CD4-positive, alpha-beta T cell (primary cell): ENCODE results near the gene COL17A1. TPM values are rescaled to one million over a fixed set of nuclear protein-coding genes. Genes with fewer than 3 reads are reported as not detected.

Experiments used
- ATAC-seq: fragments of 200-7000 bp; cut with Tn5 transposase; one replicate; pipeline ENCODE4 v1.10.0; 2022; ENCODE audit warnings: mild to moderate bottlenecking; ENCODE audit not compliant: poor library complexity
- CTCF ChIA-PET: fragments of 350-600 bp; sonication (Branson Sonifier 250); formaldehyde crosslinking; loops from one replicate; lab custom pipeline; 2021; ENCODE audit warnings: antibody characterized with exemption, inconsistent platforms; lab: Charles Lee
- POLR2A ChIA-PET: fragments of 350-600 bp; sonication (Branson Sonifier 250); formaldehyde crosslinking; loops from one replicate; lab custom pipeline; 2021; ENCODE audit warnings: antibody characterized with exemption, inconsistent platforms; lab: Charles Lee
- DNase-seq, 14 experiments: peaks; one replicate each; pipeline ENCODE4 v3.0.0-alpha.2; 2013 to 2020; ENCODE audit warnings: mixed read lengths in 2 of 14
- H3K27ac ChIP-seq, 2 donors: one replicate each; pipeline versions ENCODE4 v1.5.1 to v1.7.0; 2013; ENCODE audit warnings: low read length in 2 of 2, low read depth in 1 of 2, mild to moderate bottlenecking in 1 of 2
- H3K27me3 ChIP-seq, 2 experiments: 1 replicate in 1 of 2; 2 replicates in 1 of 2; pipeline versions ENCODE4 v1.6.1 to v1.7.0; 2013; ENCODE audit warnings: low read length in 2 of 2, control low read depth in 1 of 2, mild to moderate bottlenecking in 1 of 2, moderate library complexity in 1 of 2; ENCODE audit not compliant: insufficient read depth in 2 of 2, control insufficient read depth in 1 of 2
- H3K36me3 ChIP-seq: one replicate; pipeline ENCODE4 v1.6.1; 2013; ENCODE audit warnings: low read length, control low read depth; ENCODE audit not compliant: insufficient read depth
- H3K4me1 ChIP-seq: one replicate; pipeline ENCODE4 v1.6.1; 2013; ENCODE audit warnings: low read length, control low read depth; ENCODE audit not compliant: insufficient read depth
- H3K4me3 ChIP-seq: one replicate; pipeline ENCODE4 v1.5.1; 2013; ENCODE audit warnings: mild to moderate bottlenecking, low read length, moderate library complexity
- H3K9me3 ChIP-seq, 2 experiments: 1 replicate in 1 of 2; 2 replicates in 1 of 2; pipeline versions ENCODE4 v1.6.1 to v1.7.0; 2013; ENCODE audit warnings: low read length in 2 of 2, mild to moderate bottlenecking in 2 of 2, control low read depth in 1 of 2, moderate library complexity in 1 of 2; ENCODE audit not compliant: control insufficient read depth in 1 of 2, insufficient read depth in 1 of 2
- H3K27ac Mint-ChIP-seq: one replicate; pipeline ENCODE4 v1.8.0; 2020; ENCODE audit warnings: mixed read lengths
- H3K27me3 Mint-ChIP-seq: one replicate; pipeline ENCODE4 v1.8.0; 2021; ENCODE audit warnings: mixed read lengths
- H3K36me3 Mint-ChIP-seq: one replicate; pipeline ENCODE4 v1.8.0; 2021; ENCODE audit warnings: low read depth, mixed read lengths
- H3K4me1 Mint-ChIP-seq: one replicate; pipeline ENCODE4 v1.8.0; 2021; ENCODE audit warnings: low read depth, mixed read lengths
- H3K4me3 Mint-ChIP-seq: one replicate; pipeline ENCODE4 v1.8.0; 2020; ENCODE audit warnings: mild to moderate bottlenecking, mixed read lengths
- H3K9me3 Mint-ChIP-seq: one replicate; pipeline ENCODE4 v1.8.0; 2020; ENCODE audit warnings: mixed read lengths
- CTCF ChIP-seq: fragments of 200-600 bp; IDR thresholded peaks from one replicate; pipeline ENCODE4 v1.8.0; 2022; ENCODE audit warnings: antibody characterized with exemption, mild to moderate bottlenecking
- intact Hi-C, 2 experiments: fragments of 100-400 bp; cut with DNase I in 1 of 2; cut with micrococcal nuclease in 1 of 2; formaldehyde crosslinking; loops; one replicate each; pipeline versions ENCODE4 v1.15.1 to v1.9.0; 2023 to 2025; cut with DNase I, micrococcal nuclease
- total RNA-seq, 174 experiments: library from RNA in 2 of 174; stranded (reverse) in 2 of 174; gene quantifications; one replicate each; pipeline ENCODE4 v1.2.3 and lab custom pipeline; 2021 to 2026

The COL17A1 gene
- total RNA-seq, 2 experiments from 2014 or later, result not detected

DNA sequence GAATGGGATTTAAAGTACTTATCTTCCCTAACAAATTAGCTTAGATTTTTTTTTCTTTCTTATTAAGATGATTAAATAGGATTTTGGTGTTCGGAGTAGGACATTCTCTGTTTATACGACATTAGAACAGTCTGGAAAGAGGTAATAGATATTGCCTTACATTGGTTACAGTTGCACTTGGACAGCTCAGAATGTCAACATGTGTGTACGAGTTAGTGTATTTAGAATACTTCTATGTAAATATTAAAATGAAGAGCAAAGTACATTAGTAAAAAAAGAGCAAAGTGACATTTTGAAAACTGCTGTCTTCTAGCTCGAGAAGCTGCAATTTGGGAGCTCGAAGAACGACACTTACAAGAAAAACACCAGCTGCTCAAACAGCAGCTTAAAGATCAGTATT, 67.2 kb downstream of the COL17A1 start:
- peaks cover 89% of the 10 kb centered on the region for H3K36me3 Mint-ChIP-seq

GRCh38 chr10:104016661-104017060, 69.0 kb downstream of the COL17A1 start:
- Histone ChIP-seq H3K27ac (no peak overlapping the region), H3K4me3 (no peak overlapping the region), H3K4me1 (no peaks in the 10 kb centered on the region), H3K27me3 (no peaks in the 10 kb centered on the region), H3K36me3 (peaks cover 56% of the 10 kb centered on the region), H3K9me3 (no peaks in the 10 kb centered on the region)
- H3K27me3 Mint-ChIP-seq, result no peaks in the 10 kb centered on the region
- ATAC-seq (no peak), DNase-seq (no peak)
- H3K9me3 Mint-ChIP-seq, result no peaks in the 10 kb centered on the region
- no peaks in the 10 kb centered on the region for H3K4me1 Mint-ChIP-seq
- no peak for TF ChIP-seq CTCF
- no peak overlapping the region for H3K27ac Mint-ChIP-seq
- no peak overlapping the region for H3K4me3 Mint-ChIP-seq
- H3K36me3 Mint-ChIP-seq, result peaks cover 87% of the 10 kb centered on the region
- ChIA-PET POLR2A (no interaction called here), CTCF (interaction anchor here (2.1 kb wide), 1 partner anchor 128 kb away, joined by 6 read pairs; no protein-coding TSS in a partner anchor)
- intact Hi-C loops, result no loop called here

More for the DNA sequence above, 67.2 kb downstream of the COL17A1 start:
- DNase-seq (no peak), ATAC-seq (no peak)
- Mint-ChIP-seq H3K9me3 (no peaks in the 10 kb centered on the region), H3K27me3 (no peaks in the 10 kb centered on the region), H3K4me3 (no peak overlapping the region), H3K4me1 (no peaks in the 10 kb centered on the region), H3K27ac (no peak overlapping the region)
- CTCF ChIA-PET, result interaction anchor here (0.7 to 2.1 kb wide), 3 partner anchors 8 to 130 kb away, joined by 3 to 6 read pairs (median 4); partner anchors contain the start of gene SFR1
- H3K4me3 ChIP-seq, result no peak overlapping the region
- intact Hi-C loops, result no loop called here
- H3K9me3 ChIP-seq, result no peaks in the 10 kb centered on the region
- no peaks in the 10 kb centered on the region for H3K4me1 ChIP-seq
- TF ChIP-seq CTCF, result no peak
- H3K36me3 ChIP-seq, result peaks cover 62% of the 10 kb centered on the region
- H3K27me3 ChIP-seq, result no peaks in the 10 kb centered on the region
- no peak overlapping the region for H3K27ac ChIP-seq
- POLR2A ChIA-PET, result interaction anchor here (1.4 kb wide), 1 partner anchor 15 kb away, joined by 3 read pairs; no protein-coding TSS in a partner anchor

GRCh38 chr10:104014176-104014575, 71.5 kb downstream of the COL17A1 start:
- Mint-ChIP-seq H3K4me1 (no peaks in the 10 kb centered on the region), H3K4me3 (no peak overlapping the region), H3K9me3 (no peaks in the 10 kb centered on the region), H3K27me3 (no peaks in the 10 kb centered on the region), H3K27ac (no peak overlapping the region), H3K36me3 (peaks cover 83% of the 10 kb centered on the region)
- no peaks in the 10 kb centered on the region for H3K27me3 ChIP-seq
- H3K36me3 ChIP-seq, result peaks cover 40% of the 10 kb centered on the region
- intact Hi-C loops, result no loop called here
- H3K27ac ChIP-seq, result no peak overlapping the region
- ChIA-PET CTCF (no interaction called here), POLR2A (no interaction called here)
- H3K4me1 ChIP-seq, result no peaks in the 10 kb centered on the region
- ATAC-seq (no peak), DNase-seq (no peak)
- no peak for TF ChIP-seq CTCF
- no peak overlapping the region for H3K4me3 ChIP-seq
- no peaks in the 10 kb centered on the region for H3K9me3 ChIP-seq
